Measurements from ENCODE around the gene MED23. TPM values are rescaled to one million over a fixed set of nuclear protein-coding genes. Genes with fewer than 3 reads are reported as not detected.
A peak's percentile ranks its signal among the peaks of the same experiment; 100 is the strongest.

Gene MED23
- total and polyA plus RNA-seq, 10 of the 15 experiments (the other 5 are each of a cell fraction or from before 2014, with no cell fraction given) = 7.1 to 42.9 (median 19.6) TPM

GRCh38 chr6:131627724-131628682 is at the start of gene MED23 (continued):
- TF ChIP-seq ZNF592 (IDR thresholded peaks at IDR 0.05) (peak; percentile 95), MEF2B (IDR thresholded peaks at IDR 0.05; ENCODE audit: partially characterized antibody, poor library complexity, severe bottlenecking) (peak; percentile 67), MXI1 (IDR thresholded peaks at IDR 0.05; ENCODE audit: low read depth, low read length) (peak; percentile 91), TBL1XR1 (IDR thresholded peaks at IDR 0.05; ENCODE audit: low read depth, low read length) (peak; percentile 90), SKIL (IDR thresholded peaks at IDR 0.05; ENCODE audit: low read depth, poor library complexity, severe bottlenecking) (no peak), POLR2AphosphoS2 (IDR thresholded peaks at IDR 0.05; ENCODE audit: low read depth, low read length) (peak; percentile 92), KDM1A (IDR thresholded peaks at IDR 0.05; ENCODE audit: borderline replicate concordance) (no peak), E2F4 (IDR thresholded peaks at IDR 0.05; ENCODE audit: low read depth, low read length) (0 out of 2 replicates have a peak, but pooled peaks have one; percentile 30), CHD1 (IDR thresholded peaks at IDR 0.05; ENCODE audit: low read depth, low read length) (0 out of 2 replicates have a peak, but pooled peaks have one; percentile 61), NR2C1 (IDR thresholded peaks at IDR 0.05) (peak; percentile 73), IRF5 (IDR thresholded peaks at IDR 0.05; ENCODE audit: borderline replicate concordance) (0 out of 2 replicates have a peak, but pooled peaks have one; percentile 18), HCFC1 (IDR thresholded peaks at IDR 0.05; ENCODE audit: low read length) (peak; percentile 96), MTA2 (IDR thresholded peaks at IDR 0.05; ENCODE audit: low read depth) (peak; percentile 60; the same call in 1 of the 2 replicates), CHD4 (IDR thresholded peaks at IDR 0.05) (no peak), POLR2A (IDR thresholded peaks at IDR 0.05; ENCODE audit: low read depth, low read length) (peak; percentile 87), CBFB (IDR thresholded peaks at IDR 0.05; ENCODE audit: low read depth) (peak; percentile 86; the same call in 1 of the 2 replicates), E4F1 (IDR thresholded peaks at IDR 0.05; ENCODE audit: borderline replicate concordance, partially characterized antibody) (peak; percentile 76), SP1 (IDR thresholded peaks at IDR 0.05; ENCODE audit: low read depth, low read length) (peak; percentile 74)

All from GM12878 (cell line).